Liver (tissue), 3 donors: ENCODE data around the gene KCNJ4.

Experiments used
- HNF4G ChIP-seq: IDR thresholded peaks from 2 replicates; pipeline ENCODE4 v1.6.1; 2016; ENCODE audit warnings: antibody characterized with exemption
- JUND ChIP-seq, 2 donors: IDR thresholded peaks; 2 replicates each; pipeline ENCODE4 v1.6.1; 2016; ENCODE audit warnings: antibody characterized with exemption in 2 of 2
- MAX ChIP-seq: IDR thresholded peaks from 2 replicates; pipeline ENCODE4 v1.6.1; 2016; ENCODE audit warnings: antibody characterized with exemption
- RAD21 ChIP-seq, 2 donors: IDR thresholded peaks; 2 replicates each; pipeline ENCODE4 v1.6.1; 2016; ENCODE audit warnings: antibody characterized with exemption in 2 of 2, mild to moderate bottlenecking in 2 of 2
- SP1 ChIP-seq: IDR thresholded peaks from 2 replicates; pipeline ENCODE4 v1.6.1; 2018; ENCODE audit warnings: antibody characterized with exemption, mild to moderate bottlenecking
- TAF1 ChIP-seq: conservative IDR thresholded peaks from 2 replicates; pipeline ENCODE4 v1.6.1; 2016; ENCODE audit warnings: antibody characterized with exemption, mild to moderate bottlenecking
- YY1 ChIP-seq: IDR thresholded peaks from 2 replicates; pipeline ENCODE4 v1.6.1; 2016; ENCODE audit warnings: antibody characterized with exemption, mild to moderate bottlenecking
- TF ChIP-seq, protein P1 (sequence below): fragments of 150-350 bp; IDR thresholded peaks from 2 replicates; pipeline ENCODE4 v1.5.1; 2017; ENCODE audit warnings: improper control_type of control experiment, low read depth, low read length; ENCODE audit not compliant: missing input control
- TF ChIP-seq, protein P2 (sequence below): IDR thresholded peaks from 2 replicates; pipeline ENCODE4 v1.6.1; 2016; ENCODE audit warnings: antibody characterized with exemption
- donor health status: healthy.
- donor health status: healthy.

- TF ChIP-seq, protein P1, sequence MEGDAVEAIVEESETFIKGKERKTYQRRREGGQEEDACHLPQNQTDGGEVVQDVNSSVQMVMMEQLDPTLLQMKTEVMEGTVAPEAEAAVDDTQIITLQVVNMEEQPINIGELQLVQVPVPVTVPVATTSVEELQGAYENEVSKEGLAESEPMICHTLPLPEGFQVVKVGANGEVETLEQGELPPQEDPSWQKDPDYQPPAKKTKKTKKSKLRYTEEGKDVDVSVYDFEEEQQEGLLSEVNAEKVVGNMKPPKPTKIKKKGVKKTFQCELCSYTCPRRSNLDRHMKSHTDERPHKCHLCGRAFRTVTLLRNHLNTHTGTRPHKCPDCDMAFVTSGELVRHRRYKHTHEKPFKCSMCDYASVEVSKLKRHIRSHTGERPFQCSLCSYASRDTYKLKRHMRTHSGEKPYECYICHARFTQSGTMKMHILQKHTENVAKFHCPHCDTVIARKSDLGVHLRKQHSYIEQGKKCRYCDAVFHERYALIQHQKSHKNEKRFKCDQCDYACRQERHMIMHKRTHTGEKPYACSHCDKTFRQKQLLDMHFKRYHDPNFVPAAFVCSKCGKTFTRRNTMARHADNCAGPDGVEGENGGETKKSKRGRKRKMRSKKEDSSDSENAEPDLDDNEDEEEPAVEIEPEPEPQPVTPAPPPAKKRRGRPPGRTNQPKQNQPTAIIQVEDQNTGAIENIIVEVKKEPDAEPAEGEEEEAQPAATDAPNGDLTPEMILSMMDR, result no peak
- TF ChIP-seq RAD21 (IDR thresholded peaks at IDR 0.05), result no peak
- TF ChIP-seq HNF4G, result no peak
- no peak for TF ChIP-seq YY1
- TF ChIP-seq, protein P2, sequence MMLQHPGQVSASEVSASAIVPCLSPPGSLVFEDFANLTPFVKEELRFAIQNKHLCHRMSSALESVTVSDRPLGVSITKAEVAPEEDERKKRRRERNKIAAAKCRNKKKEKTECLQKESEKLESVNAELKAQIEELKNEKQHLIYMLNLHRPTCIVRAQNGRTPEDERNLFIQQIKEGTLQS, result no peak
- TF ChIP-seq TAF1, result no peak
- no peak for TF ChIP-seq JUND (IDR thresholded peaks at IDR 0.05)
- peak; percentile 43 for TF ChIP-seq SP1
- TF ChIP-seq MAX, result no peak
Measured at GRCh38 chr22:38423512-38424503, 31.2 kb downstream of the KCNJ4 start.
